ENCODE measurements around the gene OR10R2.

OR10R2 gene

DNA sequence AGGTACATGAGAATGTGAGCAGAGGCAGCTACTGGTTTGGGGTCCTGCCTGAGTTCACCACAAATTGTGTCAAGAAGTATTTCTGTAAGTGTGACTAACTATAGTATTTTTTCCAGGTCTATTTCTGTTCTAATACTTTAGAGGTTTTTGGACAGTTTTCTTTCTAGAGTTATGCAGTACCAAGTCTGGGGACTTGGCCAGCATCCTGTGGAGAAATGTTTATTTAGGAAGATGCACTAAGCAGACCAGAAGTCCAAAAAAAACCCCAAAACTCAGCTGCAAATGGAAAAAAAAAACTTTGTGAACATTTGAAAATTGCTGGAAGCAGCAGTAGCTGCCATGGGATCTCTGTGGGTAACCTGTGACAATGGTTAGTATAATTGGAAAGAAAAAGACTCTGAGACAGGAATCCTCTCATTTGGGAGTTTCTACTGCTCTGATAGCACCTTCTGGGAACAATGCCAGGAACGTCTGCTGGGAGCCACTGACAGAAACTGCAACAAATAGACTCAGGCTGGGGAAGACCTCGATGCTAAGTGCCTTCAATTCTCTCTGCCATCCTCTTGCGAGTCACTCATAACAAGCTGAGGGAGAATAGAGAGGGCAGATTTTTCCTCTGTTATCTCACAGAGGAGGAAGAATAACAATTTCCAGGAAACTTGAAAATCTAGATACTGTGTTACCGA is 37.6 kb downstream of the OR10R2 start:
- TF ChIP-seq TOX (CRISPR knock-in tag; IDR thresholded peaks at IDR 0.05; ENCODE audit: borderline replicate concordance): no peak
- TF ChIP-seq ZNF565 (CRISPR knock-in tag; conservative IDR thresholded peaks at IDR 0.05; ENCODE audit: low read depth): no peak
- TF ChIP-seq ARNTL (CRISPR knock-in tag; IDR thresholded peaks at IDR 0.05; ENCODE audit: borderline replicate concordance, low read depth): no peak
- no peak for TF ChIP-seq SNAI2 (CRISPR knock-in tag; IDR thresholded peaks at IDR 0.05)
- TF ChIP-seq ZFP30 (CRISPR knock-in tag; IDR thresholded peaks at IDR 0.05): no peak
- TF ChIP-seq ZNF8 (CRISPR knock-in tag; IDR thresholded peaks at IDR 0.05): no peak
- no peak for TF ChIP-seq ZFP3 (CRISPR knock-in tag; IDR thresholded peaks at IDR 0.05)
- no peak for TF ChIP-seq ESRRG (CRISPR knock-in tag; IDR thresholded peaks at IDR 0.05)
- ATAC-seq: no peak

DNA sequence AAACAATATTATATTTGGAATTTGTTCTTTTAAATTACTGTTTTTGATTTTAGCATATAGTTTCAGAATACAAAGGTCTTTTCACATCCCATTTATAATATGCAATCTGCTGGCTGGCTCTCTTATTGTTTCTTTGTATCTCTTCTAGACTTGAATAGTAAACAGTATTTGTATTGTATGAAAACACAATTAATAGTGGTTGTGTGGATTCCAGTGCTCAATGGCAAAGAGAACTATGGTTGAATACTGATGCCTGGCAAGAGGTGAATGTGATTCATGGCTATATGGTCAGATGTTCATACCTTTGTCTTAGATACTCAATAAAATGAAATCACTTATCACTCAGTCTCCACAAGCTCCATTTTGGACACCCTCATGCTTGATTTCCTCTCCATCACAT is 44.9 kb downstream of the OR10R2 start:
- TF ChIP-seq ZNF8 (CRISPR knock-in tag; IDR thresholded peaks at IDR 0.05) (no peak), ZFP30 (CRISPR knock-in tag; IDR thresholded peaks at IDR 0.05) (no peak), OSR1 (CRISPR knock-in tag; IDR thresholded peaks at IDR 0.05) (no peak), ISL1 (CRISPR knock-in tag; IDR thresholded peaks at IDR 0.05) (no peak), ARNTL (CRISPR knock-in tag; IDR thresholded peaks at IDR 0.05; ENCODE audit: borderline replicate concordance, low read depth) (no peak)
- TF ChIP-seq, protein P1, sequence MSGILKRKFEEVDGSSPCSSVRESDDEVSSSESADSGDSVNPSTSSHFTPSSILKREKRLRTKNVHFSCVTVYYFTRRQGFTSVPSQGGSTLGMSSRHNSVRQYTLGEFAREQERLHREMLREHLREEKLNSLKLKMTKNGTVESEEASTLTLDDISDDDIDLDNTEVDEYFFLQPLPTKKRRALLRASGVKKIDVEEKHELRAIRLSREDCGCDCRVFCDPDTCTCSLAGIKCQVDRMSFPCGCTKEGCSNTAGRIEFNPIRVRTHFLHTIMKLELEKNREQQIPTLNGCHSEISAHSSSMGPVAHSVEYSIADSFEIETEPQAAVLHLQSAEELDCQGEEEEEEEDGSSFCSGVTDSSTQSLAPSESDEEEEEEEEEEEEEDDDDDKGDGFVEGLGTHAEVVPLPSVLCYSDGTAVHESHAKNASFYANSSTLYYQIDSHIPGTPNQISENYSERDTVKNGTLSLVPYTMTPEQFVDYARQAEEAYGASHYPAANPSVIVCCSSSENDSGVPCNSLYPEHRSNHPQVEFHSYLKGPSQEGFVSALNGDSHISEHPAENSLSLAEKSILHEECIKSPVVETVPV (CRISPR knock-in tag; IDR thresholded peaks at IDR 0.05): no peak
- TF ChIP-seq, protein P2, sequence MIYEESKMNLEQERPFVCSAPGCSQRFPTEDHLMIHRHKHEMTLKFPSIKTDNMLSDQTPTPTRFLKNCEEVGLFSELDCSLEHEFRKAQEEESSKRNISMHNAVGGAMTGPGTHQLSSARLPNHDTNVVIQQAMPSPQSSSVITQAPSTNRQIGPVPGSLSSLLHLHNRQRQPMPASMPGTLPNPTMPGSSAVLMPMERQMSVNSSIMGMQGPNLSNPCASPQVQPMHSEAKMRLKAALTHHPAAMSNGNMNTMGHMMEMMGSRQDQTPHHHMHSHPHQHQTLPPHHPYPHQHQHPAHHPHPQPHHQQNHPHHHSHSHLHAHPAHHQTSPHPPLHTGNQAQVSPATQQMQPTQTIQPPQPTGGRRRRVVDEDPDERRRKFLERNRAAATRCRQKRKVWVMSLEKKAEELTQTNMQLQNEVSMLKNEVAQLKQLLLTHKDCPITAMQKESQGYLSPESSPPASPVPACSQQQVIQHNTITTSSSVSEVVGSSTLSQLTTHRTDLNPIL (CRISPR knock-in tag; IDR thresholded peaks at IDR 0.05; ENCODE audit: low read depth): no peak
- TF ChIP-seq, protein P3, sequence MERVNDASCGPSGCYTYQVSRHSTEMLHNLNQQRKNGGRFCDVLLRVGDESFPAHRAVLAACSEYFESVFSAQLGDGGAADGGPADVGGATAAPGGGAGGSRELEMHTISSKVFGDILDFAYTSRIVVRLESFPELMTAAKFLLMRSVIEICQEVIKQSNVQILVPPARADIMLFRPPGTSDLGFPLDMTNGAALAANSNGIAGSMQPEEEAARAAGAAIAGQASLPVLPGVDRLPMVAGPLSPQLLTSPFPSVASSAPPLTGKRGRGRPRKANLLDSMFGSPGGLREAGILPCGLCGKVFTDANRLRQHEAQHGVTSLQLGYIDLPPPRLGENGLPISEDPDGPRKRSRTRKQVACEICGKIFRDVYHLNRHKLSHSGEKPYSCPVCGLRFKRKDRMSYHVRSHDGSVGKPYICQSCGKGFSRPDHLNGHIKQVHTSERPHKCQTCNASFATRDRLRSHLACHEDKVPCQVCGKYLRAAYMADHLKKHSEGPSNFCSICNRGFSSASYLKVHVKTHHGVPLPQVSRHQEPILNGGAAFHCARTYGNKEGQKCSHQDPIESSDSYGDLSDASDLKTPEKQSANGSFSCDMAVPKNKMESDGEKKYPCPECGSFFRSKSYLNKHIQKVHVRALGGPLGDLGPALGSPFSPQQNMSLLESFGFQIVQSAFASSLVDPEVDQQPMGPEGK (CRISPR knock-in tag; IDR thresholded peaks at IDR 0.05; ENCODE audit: borderline replicate concordance): no peak

DNA sequence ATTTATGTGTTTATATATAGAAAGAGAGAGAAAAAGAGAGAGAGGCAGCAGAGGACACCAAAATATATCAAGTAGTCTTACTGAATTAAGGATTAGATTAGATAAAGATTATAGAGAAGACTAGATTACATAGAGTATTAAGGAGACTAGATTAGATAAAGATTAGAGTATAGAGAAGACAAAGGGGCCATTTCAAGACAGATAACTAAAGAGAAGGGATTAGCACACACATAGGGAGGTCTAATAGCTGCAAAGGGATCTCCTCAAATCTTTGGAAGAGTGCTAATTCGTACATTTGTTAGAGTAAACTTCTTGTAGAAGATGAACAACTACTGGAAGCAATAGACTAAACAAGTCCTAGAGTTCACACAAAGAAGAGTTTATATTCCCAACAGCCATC is 48.0 kb downstream of the OR10R2 start:
- TF ChIP-seq RARB (CRISPR knock-in tag; IDR thresholded peaks at IDR 0.05): no peak
- TF ChIP-seq, protein P3 (CRISPR knock-in tag; IDR thresholded peaks at IDR 0.05; ENCODE audit: borderline replicate concordance): no peak
- no peak for TF ChIP-seq ZNF8 (CRISPR knock-in tag; IDR thresholded peaks at IDR 0.05)
- TF ChIP-seq, protein P2 (CRISPR knock-in tag; IDR thresholded peaks at IDR 0.05; ENCODE audit: low read depth): no peak
- TF ChIP-seq ZNF565 (CRISPR knock-in tag; conservative IDR thresholded peaks at IDR 0.05; ENCODE audit: low read depth): no peak
- TF ChIP-seq TCF4 (CRISPR knock-in tag; IDR thresholded peaks at IDR 0.05; ENCODE audit: borderline replicate concordance): no peak
- TF ChIP-seq, protein P4, sequence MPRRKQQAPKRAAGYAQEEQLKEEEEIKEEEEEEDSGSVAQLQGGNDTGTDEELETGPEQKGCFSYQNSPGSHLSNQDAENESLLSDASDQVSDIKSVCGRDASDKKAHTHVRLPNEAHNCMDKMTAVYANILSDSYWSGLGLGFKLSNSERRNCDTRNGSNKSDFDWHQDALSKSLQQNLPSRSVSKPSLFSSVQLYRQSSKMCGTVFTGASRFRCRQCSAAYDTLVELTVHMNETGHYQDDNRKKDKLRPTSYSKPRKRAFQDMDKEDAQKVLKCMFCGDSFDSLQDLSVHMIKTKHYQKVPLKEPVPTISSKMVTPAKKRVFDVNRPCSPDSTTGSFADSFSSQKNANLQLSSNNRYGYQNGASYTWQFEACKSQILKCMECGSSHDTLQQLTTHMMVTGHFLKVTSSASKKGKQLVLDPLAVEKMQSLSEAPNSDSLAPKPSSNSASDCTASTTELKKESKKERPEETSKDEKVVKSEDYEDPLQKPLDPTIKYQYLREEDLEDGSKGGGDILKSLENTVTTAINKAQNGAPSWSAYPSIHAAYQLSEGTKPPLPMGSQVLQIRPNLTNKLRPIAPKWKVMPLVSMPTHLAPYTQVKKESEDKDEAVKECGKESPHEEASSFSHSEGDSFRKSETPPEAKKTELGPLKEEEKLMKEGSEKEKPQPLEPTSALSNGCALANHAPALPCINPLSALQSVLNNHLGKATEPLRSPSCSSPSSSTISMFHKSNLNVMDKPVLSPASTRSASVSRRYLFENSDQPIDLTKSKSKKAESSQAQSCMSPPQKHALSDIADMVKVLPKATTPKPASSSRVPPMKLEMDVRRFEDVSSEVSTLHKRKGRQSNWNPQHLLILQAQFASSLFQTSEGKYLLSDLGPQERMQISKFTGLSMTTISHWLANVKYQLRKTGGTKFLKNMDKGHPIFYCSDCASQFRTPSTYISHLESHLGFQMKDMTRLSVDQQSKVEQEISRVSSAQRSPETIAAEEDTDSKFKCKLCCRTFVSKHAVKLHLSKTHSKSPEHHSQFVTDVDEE (CRISPR knock-in tag; IDR thresholded peaks at IDR 0.05): no peak
- no peak for TF ChIP-seq ESRRG (CRISPR knock-in tag; IDR thresholded peaks at IDR 0.05)
- TF ChIP-seq ZFP3 (CRISPR knock-in tag; IDR thresholded peaks at IDR 0.05): no peak
- no peak for TF ChIP-seq BACH2 (CRISPR knock-in tag; IDR thresholded peaks at IDR 0.05; ENCODE audit: borderline replicate concordance)
- TF ChIP-seq ZFP30 (CRISPR knock-in tag; IDR thresholded peaks at IDR 0.05): no peak
- TF ChIP-seq, protein P5, sequence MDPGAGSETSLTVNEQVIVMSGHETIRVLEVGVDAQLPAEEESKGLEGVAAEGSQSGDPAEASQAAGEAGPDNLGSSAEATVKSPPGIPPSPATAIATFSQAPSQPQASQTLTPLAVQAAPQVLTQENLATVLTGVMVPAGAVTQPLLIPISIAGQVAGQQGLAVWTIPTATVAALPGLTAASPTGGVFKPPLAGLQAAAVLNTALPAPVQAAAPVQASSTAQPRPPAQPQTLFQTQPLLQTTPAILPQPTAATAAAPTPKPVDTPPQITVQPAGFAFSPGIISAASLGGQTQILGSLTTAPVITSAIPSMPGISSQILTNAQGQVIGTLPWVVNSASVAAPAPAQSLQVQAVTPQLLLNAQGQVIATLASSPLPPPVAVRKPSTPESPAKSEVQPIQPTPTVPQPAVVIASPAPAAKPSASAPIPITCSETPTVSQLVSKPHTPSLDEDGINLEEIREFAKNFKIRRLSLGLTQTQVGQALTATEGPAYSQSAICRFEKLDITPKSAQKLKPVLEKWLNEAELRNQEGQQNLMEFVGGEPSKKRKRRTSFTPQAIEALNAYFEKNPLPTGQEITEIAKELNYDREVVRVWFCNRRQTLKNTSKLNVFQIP (CRISPR knock-in tag; IDR thresholded peaks at IDR 0.05; ENCODE audit: borderline replicate concordance, low read depth): no peak
- no peak for TF ChIP-seq ISL1 (CRISPR knock-in tag; IDR thresholded peaks at IDR 0.05)
- no peak for TF ChIP-seq TOX (CRISPR knock-in tag; IDR thresholded peaks at IDR 0.05; ENCODE audit: borderline replicate concordance)
- no peak for TF ChIP-seq ZNF70 (CRISPR knock-in tag; IDR thresholded peaks at IDR 0.05)
- no peak for TF ChIP-seq SNAI2 (CRISPR knock-in tag; IDR thresholded peaks at IDR 0.05)
- no peak for TF ChIP-seq PPARA (CRISPR knock-in tag; IDR thresholded peaks at IDR 0.05; ENCODE audit: borderline replicate concordance)
- no peak for ATAC-seq

More for the DNA sequence above, 44.9 kb downstream of the OR10R2 start:
- no peak for ATAC-seq

All from SK-N-SH treated with all-trans-retinoic acid at 6 μM for 48 hours (cell line).